Tibial artery (tissue), 4 donors: ENCODE measurements around the gene ARHGAP15.
A peak's percentile ranks its signal among the peaks of the same experiment; 100 is the strongest.

Experiments
- DNase-seq, 2 donors: peaks; one replicate each; pipeline ENCODE4 v3.0.0-alpha.2; 2019
- H3K27ac ChIP-seq, 2 donors: fragments of 200-600 bp; sonication (generic) in 1 of 2; 1 replicate in 1 of 2; 2 replicates in 1 of 2; pipeline ENCODE4 v1.5.1; 2018 to 2019; ENCODE audit warnings: mild to moderate bottlenecking in 1 of 2
- H3K27me3 ChIP-seq, 2 donors: fragments of 200-600 bp; sonication (generic) in 1 of 2; one replicate each; pipeline versions ENCODE4 v1.5.1 to v1.6.0; 2016 to 2019
- H3K36me3 ChIP-seq, 3 donors: fragments of 200-600 bp; sonication (generic) in 2 of 3; one replicate each; pipeline ENCODE4 v1.5.1; 2016 to 2019; ENCODE audit warnings: mild to moderate bottlenecking in 2 of 3
- H3K4me1 ChIP-seq, 4 donors: fragments of 200-600 bp; sonication (generic) in 2 of 4; 1 replicate in 3 of 4; 2 replicates in 1 of 4; pipeline ENCODE4 v1.5.1; 2016 to 2019
- H3K4me3 ChIP-seq, 2 donors: fragments of 200-600 bp; sonication (generic) in 1 of 2; 1 replicate in 1 of 2; 2 replicates in 1 of 2; pipeline ENCODE4 v1.5.1; 2018 to 2019; ENCODE audit warnings: mild to moderate bottlenecking in 2 of 2
- H3K9me3 ChIP-seq, 3 donors: fragments of 200-600 bp; sonication (generic) in 1 of 3; one replicate each; pipeline ENCODE4 v1.5.1; 2016 to 2019
- intact Hi-C: fragments of 100-400 bp; cut with DNase I; formaldehyde crosslinking; loops from one replicate; pipeline ENCODE4 v1.15.0; 2023; ENCODE audit warnings: low total_unique reads
- TF ChIP-seq, protein P1 (sequence below), 2 experiments: fragments of 200-600 bp in 1 of 2; fragments of 450-650 bp in 1 of 2; IDR thresholded peaks; one replicate each; pipeline ENCODE4 v1.5.1; 2017 to 2019; ENCODE audit warnings: antibody characterized with exemption in 2 of 2, mild to moderate bottlenecking in 1 of 2, moderate library complexity in 1 of 2

The ARHGAP15 gene

DNA sequence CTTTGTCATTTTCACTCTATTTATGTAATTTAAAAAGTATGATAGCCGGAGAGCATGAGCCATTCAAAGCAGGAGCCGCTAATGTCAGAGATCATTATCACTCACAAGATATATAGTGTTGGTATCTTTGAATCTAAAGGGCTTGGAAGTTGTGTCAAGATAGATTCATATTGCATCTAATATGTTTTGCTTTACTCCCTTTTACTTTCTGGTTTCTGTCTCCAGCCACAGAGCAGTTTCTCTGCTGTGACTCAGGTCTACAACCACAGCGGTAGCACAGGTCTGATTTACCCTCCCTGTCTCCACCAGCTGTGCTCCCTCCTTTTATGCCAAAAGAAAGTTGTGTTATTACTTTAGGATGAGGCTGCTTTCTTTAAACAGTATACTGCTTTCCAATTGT lies 424.0 kb downstream of the ARHGAP15 start:
- Histone ChIP-seq H3K27ac (peak overlapping the region in 1 of 2 donors; percentile 47), H3K9me3 (no peaks in the 10 kb centered on the region), H3K4me3 (no peak overlapping the region), H3K4me1 (peaks cover 0 to 25% (median 14%) of the 10 kb centered on the region in 4 donors), H3K27me3 (no peaks in the 10 kb centered on the region), H3K36me3 (no peaks in the 10 kb centered on the region)
- TF ChIP-seq, protein P1, sequence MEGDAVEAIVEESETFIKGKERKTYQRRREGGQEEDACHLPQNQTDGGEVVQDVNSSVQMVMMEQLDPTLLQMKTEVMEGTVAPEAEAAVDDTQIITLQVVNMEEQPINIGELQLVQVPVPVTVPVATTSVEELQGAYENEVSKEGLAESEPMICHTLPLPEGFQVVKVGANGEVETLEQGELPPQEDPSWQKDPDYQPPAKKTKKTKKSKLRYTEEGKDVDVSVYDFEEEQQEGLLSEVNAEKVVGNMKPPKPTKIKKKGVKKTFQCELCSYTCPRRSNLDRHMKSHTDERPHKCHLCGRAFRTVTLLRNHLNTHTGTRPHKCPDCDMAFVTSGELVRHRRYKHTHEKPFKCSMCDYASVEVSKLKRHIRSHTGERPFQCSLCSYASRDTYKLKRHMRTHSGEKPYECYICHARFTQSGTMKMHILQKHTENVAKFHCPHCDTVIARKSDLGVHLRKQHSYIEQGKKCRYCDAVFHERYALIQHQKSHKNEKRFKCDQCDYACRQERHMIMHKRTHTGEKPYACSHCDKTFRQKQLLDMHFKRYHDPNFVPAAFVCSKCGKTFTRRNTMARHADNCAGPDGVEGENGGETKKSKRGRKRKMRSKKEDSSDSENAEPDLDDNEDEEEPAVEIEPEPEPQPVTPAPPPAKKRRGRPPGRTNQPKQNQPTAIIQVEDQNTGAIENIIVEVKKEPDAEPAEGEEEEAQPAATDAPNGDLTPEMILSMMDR (IDR thresholded peaks at IDR 0.05), result no peak
- intact Hi-C loops, result no loop called here
- DNase-seq, result no peak

DNA sequence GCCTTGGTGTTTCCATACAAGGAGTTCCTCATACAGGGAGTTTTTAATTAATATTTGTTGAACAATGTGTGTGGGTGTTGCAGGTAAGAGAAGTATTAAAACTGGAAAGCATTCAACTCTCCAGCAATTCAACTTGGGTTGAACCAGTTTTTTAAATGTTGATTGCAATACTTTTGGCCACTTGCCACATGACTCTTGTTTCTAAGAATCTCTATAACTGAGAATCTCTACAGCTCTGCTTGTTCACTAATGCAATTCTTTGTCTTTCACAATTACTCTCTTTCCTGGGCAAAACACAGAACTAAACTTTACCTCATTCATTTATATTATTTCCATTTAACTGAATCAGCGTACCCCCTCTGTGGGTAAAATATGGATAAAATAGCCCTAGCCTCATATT lies 429.4 kb downstream of the ARHGAP15 start:
- DNase-seq, result no peak
- H3K9me3 ChIP-seq, result no peaks in the 10 kb centered on the region
- no peak overlapping the region for H3K27ac ChIP-seq
- intact Hi-C loops, result no loop called here
- no peak overlapping the region for H3K4me3 ChIP-seq
- H3K27me3 ChIP-seq, result no peaks in the 10 kb centered on the region
- H3K4me1 ChIP-seq, result peaks cover 0 to 13% (median 5%) of the 10 kb centered on the region in 4 donors
- no peaks in the 10 kb centered on the region for H3K36me3 ChIP-seq
- TF ChIP-seq, protein P1 (IDR thresholded peaks at IDR 0.05), result no peak

DNA sequence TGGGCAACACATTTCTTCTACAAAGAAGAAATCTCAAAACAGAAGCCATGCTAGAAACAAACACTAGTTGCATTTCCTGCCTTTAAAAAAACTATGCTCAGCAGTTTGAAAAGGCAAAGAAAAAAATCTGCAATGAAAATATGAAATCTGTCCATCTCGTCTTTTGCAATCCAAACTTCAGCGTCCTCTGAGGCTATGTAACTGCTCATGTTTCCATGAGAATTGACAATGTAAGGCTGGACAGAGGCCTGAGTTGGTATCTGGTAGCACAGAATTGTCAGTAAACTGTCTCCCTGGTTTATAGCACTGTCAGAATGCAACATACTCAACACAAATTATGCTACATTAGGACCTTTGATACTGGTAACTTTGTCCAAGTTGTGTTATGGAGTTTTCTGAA lies 429.9 kb downstream of the ARHGAP15 start:
- H3K36me3 ChIP-seq, result no peaks in the 10 kb centered on the region
- no peaks in the 10 kb centered on the region for H3K9me3 ChIP-seq
- intact Hi-C loops, result no loop called here
- no peaks in the 10 kb centered on the region for H3K27me3 ChIP-seq
- DNase-seq, result no peak
- no peak overlapping the region for H3K4me3 ChIP-seq
- TF ChIP-seq, protein P1 (IDR thresholded peaks at IDR 0.05), result no peak
- H3K27ac ChIP-seq, result no peak overlapping the region
- peaks cover 0 to 13% (median 5%) of the 10 kb centered on the region in 4 donors for H3K4me1 ChIP-seq

DNA sequence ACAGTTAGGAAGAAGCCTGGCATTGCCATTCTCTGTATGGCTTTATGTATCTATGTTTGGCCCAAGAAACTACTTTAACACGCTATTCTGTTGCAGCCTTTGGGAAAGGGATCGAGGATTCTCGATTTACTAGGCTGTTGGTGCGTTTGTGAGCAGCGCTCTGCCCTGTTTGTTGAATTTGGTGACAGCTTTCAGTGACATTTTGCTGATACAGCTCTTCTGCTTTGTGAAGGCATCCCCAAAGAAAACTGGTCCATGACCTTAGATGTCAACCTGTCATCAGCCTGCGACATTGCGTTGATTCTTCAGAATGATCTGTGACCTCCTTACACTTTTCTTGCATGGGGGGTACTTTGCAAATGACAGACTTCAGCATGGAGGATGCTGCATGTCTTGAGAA lies 431.5 kb downstream of the ARHGAP15 start:
- intact Hi-C loops, result no loop called here
- TF ChIP-seq, protein P1 (IDR thresholded peaks at IDR 0.05), result no peak
- peaks cover 0 to 13% (median 5%) of the 10 kb centered on the region in 4 donors for H3K4me1 ChIP-seq
- H3K27me3 ChIP-seq, result no peaks in the 10 kb centered on the region
- no peak overlapping the region for H3K27ac ChIP-seq
- H3K9me3 ChIP-seq, result no peaks in the 10 kb centered on the region
- H3K4me3 ChIP-seq, result no peak overlapping the region
- DNase-seq, result no peak
- H3K36me3 ChIP-seq, result no peaks in the 10 kb centered on the region

DNA sequence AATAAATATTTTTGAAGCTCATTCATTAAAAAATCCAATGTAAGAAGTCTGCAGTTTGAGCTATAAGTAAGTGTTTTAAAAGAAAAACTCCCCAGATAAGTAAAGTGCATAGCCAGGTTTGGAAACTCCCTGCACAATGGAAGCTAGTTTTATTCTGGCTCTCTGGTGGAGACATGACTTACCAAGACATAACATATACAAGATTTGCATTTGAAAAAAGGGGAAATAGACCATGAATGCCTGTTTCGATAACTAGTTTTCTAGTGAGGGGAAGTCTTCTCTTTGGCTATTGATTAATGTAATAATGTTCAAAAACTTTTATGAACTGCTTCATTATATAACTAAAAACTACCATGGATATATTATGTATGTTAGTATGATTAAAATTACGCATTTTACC lies 435.2 kb downstream of the ARHGAP15 start:
- Histone ChIP-seq H3K9me3 (no peaks in the 10 kb centered on the region), H3K4me1 (peaks cover 0 to 2% (median 0%) of the 10 kb centered on the region in 4 donors), H3K27ac (no peak overlapping the region), H3K36me3 (no peaks in the 10 kb centered on the region), H3K4me3 (no peak overlapping the region), H3K27me3 (no peaks in the 10 kb centered on the region)
- TF ChIP-seq, protein P1 (IDR thresholded peaks at IDR 0.05), result no peak
- intact Hi-C loops, result no loop called here
- DNase-seq, result no peak

DNA sequence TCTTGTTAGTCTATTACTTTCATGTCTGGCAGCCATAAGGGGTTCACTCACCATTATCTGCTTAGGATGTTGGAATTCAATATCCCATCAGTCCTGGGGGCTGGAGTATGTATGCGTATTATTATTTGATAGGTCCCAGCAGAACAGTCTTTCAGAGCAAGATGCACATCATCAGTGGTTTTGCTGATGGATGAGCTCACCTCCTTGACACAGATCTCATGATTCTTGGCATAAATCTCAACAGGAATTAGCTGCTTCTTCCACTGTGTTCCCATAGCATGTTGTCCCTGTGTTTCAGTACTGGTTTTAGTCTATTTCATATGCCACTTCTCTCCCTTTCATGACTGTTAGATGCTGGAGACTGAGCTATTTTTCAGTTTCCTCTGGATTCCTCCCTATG lies 442.5 kb downstream of the ARHGAP15 start:
- TF ChIP-seq, protein P1 (IDR thresholded peaks at IDR 0.05), result no peak
- no peak overlapping the region for H3K27ac ChIP-seq
- H3K27me3 ChIP-seq, result no peaks in the 10 kb centered on the region
- intact Hi-C loops, result no loop called here
- no peaks in the 10 kb centered on the region for H3K9me3 ChIP-seq
- no peak for DNase-seq
- no peaks in the 10 kb centered on the region for H3K36me3 ChIP-seq
- no peaks in the 10 kb centered on the region for H3K4me1 ChIP-seq
- no peak overlapping the region for H3K4me3 ChIP-seq
